ENCODE data around the gene EEF1G. TPM values are rescaled to one million over a fixed set of nuclear protein-coding genes. Genes with fewer than 3 reads are reported as not detected.

Gene EEF1G
- polyA plus RNA-seq, 5 donors: 2,119 to 2,744 (median 2,318) TPM

DNA sequence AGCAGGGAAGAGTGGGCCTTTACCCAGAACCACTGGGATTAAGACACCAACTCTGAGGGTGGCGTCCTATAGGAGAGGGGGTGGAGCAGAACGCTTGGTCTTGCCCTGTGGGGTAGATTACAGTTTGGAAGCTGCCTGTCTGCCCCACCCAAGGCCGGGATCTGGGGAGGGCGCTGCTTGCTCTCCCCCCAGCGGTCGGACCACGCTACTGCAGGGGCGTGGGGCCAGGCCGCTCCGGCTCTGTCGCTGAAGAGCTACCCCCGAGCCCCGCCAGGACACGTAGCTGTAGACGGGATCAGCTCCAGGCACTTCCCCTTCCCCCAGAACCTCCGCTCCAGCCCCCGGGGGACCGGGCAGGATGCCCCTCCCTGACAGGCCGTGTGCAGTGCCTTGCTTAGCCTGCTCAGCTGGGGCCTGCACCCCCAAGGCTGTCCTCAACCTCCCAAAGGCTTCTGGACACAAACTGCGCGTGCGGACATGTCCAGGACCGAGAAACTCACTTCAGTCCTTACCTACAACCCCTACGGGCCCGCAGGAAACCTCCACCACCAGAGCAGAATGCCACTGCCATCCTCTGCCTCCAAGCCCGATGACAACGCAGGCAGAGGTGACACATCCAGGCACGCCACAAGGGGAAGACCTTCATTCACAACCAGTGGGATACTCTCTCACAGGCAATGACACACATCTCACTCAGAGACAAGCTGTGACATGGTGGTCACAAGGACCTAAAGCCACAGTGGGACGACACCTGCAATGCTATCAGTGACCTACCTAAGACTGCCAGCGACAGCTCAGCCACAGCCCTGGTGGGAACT is 30.7 kb downstream of the EEF1G start:
- peak; percentile 75 to 78 for DNase-seq

DNA sequence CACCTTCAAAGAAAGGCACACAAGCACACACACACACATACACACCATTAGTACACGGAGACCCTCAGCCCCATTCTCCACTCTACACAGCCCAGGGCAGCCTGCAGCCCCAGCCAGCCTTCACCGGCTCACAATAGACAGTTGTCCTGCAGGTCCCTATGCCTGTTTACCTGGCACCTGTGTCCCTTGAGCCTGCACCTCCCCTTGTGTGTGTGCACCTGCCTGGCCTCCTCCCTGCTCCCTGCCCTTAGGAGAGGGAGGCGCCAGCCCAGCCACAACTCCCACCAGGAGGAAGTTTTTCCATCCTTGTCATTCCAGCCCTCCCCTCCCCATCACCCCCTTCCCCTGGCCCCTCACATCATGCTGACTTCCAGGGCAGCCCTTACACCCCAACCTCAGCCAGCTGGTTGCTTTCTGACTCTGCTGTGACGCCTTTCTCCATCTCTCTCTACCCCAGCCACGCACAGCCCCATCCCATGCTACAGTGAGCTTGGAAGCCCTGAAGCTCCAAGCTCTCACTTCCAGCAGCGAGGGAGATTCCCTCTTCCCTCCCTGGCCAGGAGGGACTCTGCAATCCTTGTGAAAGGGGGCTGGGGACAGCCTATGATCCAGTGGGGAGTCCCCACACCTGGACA is 31.5 kb downstream of the EEF1G start:
- DNase-seq: no peak

DNA sequence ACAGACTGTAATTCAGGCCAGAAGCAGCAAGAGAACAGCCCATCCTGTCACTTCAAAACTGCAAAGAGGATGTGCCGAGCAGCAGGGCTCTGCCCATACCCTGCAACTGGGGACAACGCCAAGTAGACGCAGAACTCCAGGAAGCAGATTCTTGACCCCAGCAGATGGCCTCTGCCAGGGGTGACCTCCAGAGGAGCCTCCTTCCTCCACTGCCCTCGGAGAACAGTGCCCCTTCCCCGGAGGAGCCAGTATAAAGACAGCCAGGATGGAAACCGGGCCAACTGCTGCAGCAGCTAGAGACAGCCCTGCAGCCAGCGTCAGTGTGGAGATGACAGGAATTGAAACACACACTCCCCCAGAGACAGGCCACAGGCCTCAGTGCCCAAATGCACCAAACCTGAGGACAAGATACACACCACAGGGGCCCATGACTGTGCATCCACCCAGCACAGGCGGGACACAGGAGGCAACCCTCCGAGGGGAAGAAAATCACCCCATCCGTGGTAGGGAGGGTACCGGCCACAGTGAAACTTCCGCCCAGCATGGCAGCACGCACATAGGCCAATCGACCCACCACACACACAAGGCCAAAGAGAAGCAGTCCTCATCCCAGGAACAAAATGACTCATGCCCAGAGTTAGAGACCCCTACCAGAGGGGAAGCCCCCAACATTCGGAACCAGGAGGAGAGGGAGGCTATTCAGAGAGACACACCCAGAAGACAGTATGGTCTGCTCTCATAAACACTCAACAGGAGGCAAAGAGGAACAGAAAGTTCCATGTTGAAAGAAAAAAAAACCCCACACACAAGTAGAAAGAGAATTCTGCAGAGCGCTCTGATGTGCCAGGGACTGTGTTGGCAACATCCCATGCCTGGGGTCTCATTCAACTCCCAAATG is 32.6 kb downstream of the EEF1G start:
- DNase-seq: no peak

DNA sequence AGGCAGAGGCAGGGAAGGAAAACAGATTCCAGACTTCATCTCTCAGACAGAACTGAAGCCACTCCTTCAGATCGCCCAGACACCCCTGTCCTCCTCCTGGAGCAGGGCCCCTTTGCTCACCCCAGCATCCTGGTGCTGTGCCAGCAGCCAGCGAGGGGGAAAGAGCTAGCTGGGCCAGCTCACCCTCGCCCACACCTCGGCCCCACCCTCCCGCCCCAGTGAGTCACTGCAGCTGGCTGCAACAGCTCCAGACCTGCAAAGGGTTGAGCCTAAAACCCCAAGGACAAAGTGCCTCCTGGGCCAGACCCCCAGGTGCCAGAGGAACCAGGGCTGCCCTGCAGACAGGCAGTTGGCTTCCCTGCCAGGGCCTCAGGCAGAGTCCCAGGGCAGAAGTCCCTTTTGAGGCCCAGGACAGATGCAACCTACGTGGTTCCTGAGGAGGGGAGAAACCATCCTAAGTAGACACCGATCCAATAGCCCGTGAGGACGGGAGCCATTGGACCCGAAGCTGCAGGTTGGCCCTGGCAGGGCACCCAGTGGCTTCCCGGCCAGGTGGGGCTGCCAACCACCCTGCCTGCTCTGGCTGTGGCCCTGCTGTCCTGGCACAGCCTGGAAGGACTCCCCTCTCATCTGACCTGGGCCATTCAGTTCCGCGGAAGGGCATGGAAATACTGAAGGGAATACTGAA is 34.3 kb downstream of the EEF1G start:
- DNase-seq: no peak

DNA sequence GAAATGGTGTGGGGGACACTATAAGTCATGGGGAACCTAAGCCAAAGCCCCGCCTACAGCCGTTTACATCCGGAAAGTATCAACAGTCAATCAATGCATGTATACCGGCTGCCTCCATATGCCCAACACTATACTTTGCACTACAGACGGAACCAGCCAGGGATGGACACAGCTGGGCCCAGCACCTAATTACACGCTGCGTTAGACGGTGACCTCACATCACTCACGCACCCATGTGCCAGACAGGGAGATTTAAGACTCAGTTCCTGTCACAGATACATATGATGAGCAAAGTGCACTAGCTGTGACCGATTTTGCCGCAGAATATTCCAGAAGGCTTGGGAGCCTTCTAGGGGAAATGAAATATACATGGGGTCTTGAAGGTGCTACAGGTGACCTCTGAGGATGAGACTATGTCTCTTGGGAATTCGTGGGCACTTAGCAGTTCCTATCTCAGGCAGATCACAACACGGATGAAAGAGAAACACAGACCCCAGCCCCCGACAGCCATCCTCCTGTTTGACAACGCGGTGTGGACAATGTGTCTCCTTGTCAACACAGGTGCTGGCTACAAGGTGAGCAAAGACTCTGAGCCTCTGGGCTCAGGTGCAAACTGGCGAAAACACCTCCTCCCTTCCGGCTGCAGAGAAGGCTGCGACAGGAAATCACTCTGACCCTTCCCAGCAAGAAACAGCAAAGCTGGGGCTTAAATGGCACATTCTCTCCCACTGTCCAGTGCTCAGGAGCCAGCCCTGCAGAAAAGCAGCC is 35.0 kb downstream of the EEF1G start:
- no peak for DNase-seq

DNA sequence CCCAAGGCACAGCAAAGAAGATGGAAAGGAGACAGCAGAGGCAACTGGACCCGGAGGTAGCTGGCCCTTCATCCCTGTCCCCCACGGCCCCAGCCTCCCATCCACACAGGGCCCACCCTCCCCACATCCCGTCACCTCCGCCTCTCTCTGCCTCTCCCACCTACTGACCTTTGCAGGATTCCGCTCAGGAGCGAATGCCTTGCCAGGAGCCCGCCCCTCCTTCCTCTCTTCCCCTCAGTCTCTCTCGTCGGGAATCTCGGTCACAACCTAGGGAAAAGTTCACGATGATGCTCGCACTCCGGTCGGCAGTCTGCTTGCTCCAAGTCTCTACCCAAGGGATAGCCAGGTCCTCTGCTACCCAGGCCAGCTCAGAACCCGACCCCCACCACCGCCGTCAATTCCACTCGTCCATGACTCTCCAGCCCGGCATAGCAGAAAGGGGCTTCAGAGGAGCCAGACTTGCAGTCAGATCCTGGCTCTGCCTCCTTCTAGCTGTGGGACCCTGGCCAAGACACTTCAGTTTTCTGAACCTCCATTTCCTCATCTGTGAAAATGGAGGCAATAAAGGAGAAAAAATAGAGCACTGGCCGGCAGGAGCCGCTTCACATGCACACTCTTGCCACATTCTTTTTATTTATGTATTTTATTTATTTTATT is 37.3 kb downstream of the EEF1G start:
- DNase-seq: no peak

DNA sequence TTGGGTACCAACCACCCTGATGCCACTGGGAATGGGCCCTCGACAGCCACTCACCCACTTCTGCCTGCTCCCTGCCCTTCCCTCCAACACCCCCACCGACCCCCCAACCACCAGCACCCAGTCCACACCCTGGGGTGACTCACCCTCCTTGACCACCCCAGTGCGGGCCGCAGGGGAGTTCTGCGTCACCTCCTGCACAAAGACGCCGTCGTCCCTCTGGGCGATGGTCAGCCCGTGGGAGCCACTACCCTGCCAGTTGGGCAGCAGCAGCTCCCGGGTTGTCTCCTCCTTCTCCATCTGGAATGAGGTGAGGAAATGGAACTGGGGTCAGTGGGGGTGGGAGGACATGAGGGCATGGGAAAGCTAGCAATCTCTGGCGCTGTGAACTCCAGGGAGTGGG is 37.9 kb downstream of the EEF1G start:
- DNase-seq: no peak

DNA sequence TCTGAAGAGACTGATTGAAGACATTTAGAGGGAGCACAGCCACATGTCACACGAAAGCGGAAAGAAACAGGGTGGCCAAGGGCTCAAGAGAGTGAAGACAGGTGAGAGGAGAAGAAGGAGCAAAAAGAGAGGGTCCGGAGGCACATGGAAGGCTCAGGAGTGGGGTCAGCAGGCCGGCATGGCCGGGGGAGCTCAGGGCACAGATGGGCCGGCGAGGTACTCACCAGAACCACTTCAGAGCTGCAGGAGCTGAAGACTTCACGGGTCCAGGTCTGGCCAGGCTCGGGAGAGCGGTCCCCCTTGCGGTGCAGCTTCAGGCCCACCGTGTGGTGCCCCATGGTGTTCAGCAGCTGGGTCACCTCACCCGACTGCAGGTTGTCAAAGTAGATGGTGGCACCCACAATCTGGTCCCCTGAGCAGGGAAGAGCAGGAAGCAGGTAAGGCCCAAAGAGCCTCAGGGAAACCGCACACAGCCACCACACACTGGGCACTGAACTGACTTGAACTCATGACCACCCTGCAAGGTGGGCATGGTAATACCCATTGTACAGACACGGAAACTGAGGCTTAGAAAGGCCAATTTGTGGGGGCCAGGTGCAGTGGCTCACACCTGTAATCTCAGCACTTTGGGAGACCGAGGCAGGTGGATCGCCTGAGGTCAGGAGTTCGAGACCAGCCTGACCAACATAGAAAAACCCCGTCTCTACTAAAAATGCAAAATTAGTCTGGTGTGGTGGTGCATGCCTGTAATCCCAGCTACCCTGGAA is 38.7 kb downstream of the EEF1G start:
- DNase-seq: no peak

DNA sequence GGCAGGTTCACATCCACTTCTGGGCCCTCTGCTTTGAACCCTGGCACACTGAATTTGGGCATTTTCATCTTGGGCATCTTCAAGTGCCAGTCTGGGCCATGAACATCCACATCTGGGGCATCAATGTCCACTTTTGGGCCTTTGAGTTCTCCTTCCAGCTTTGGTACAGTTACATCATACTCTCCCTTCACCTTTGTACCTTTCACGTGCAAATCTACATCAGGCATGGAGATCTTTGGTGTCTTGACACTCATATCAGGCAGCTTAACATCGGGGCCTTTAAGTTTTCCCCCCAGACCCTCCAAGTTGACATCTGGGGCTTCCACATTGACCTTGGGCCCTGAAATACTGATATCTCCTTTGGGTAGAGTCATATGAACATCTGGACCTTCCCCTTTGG is 41.6 kb downstream of the EEF1G start:
- DNase-seq: no peak

DNA sequence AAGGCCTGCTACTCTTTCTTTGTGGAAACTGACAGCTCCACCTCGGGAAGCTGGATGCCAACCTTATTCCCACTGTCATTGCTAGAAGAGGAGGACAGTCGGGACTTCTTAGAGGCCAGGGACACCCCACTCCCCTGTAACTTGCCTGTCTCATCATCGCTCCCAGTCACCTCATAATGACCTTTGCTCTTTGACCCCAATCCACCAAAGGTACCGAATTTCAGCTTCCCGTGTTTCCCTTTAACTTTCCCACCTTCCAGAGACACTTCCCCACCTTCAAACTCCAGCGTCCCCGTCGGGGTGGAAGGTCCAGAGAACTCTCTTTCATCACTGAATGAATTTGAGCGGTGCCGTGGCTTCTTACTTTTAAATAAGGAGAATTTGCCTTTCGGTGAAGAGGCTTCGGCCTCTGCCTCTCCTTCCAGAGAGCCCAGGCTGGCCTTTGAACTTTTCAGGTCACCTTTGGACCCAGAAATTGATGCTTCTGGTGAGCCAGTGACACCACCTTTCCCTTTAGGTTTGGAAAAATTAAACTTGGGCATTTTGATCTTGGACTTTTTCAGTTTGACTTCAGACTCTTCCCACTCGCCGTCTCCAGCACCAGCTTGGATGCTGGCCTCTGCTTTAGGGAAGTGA is 56.8 kb downstream of the EEF1G start:
- no peak for DNase-seq

DNA sequence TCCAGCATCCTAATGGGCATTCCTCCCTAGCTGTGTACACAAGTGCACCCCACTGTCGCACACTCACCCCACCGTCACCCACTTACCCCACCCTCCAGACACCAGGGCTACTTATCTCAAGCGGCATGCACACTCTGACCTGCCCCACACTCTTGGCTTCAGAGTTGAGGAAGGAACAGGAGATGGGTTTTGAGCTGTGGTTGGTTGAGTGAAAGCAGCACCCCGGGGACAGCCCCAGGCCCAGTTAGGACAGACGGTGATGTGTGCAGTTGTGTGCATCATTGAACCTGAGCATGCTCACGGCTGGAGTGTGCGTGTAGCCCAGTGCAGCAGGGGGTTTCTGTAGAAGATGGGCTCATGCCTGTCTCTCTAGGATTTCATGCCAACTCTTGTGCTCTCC is 59.5 kb downstream of the EEF1G start:
- no peak for DNase-seq

DNA sequence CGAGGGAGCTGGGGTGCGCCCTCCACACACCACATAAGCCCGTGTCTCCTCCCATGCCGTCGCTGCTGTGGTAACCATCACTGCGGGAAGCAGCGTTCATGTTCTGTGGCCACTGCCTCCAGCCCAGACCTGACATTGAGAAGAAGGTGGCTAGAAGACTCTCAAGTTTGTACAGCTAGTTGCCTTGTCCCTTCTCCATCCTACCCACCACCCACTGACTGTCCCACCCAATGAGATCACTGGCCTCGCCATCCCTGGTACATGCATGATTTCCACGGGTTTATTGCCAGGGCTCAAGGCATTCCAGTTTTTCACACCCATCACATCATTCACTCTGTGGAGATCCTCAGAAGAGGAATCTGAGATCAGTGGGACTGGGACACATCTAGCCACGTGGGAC is 60.1 kb downstream of the EEF1G start:
- no peak for DNase-seq

DNA sequence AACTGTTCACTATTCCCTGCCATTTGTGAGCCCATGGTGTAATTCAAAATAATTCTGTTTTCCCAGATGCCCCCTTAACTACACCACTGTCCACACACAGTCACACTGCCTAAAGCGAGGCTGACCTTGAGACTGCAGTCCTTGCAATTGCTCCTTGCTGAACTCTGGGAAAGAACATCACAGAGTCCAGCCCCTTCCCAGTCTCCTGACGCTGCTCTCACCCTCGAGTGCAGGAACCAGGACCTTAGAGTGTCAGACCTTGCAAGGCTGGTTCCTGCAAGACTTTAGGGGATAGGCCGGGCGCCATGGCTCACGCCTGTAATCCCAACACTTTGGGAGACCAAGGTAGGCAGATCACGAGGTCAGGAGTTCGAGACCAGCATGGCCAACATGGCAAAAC is 60.7 kb downstream of the EEF1G start:
- DNase-seq: no peak

Other genes starting within 250 kb of the EEF1G start
- 1 to 10 TPM; 1.9 to 3.3 (median 2.4) TPM for gene ASRGL1, start 236.4 kb downstream of the EEF1G start, polyA plus RNA-seq (ENCODE audit: insufficient read depth in 1 of 5, insufficient read length in 5 of 5, low replicate concordance in 1 of 5)
- gene SCGB1A1, start 154.9 kb downstream of the EEF1G start, polyA plus RNA-seq (ENCODE audit: insufficient read depth in 1 of 5, insufficient read length in 5 of 5, low replicate concordance in 1 of 5): 10 to 100 TPM in 4 of 5 donors, 1 to 10 TPM in 1; 3.8 to 59.5 (median 30.1) TPM
- gene AHNAK, start 27.1 kb downstream of the EEF1G start, polyA plus RNA-seq (ENCODE audit: insufficient read depth in 1 of 5, insufficient read length in 5 of 5, low replicate concordance in 1 of 5): 100 to 1,000 TPM; 154 to 240 (median 173) TPM
- gene TUT1, start 17.6 kb upstream of the EEF1G start, polyA plus RNA-seq (ENCODE audit: insufficient read depth in 1 of 5, insufficient read length in 5 of 5, low replicate concordance in 1 of 5): 10 to 100 TPM; 22.4 to 26.3 (median 25.0) TPM
- 100 to 1,000 TPM in 1 of 5 donors, 10 to 100 TPM in 4; 88.1 to 103 (median 95.4) TPM for gene MTA2, start 28.0 kb upstream of the EEF1G start, polyA plus RNA-seq (ENCODE audit: insufficient read depth in 1 of 5, insufficient read length in 5 of 5, low replicate concordance in 1 of 5)
- 10 to 100 TPM; 32.6 to 57.4 (median 49.5) TPM for gene EML3, start 38.9 kb upstream of the EEF1G start, polyA plus RNA-seq (ENCODE audit: insufficient read depth in 1 of 5, insufficient read length in 5 of 5, low replicate concordance in 1 of 5)
- 1 to 10 TPM; 3.3 to 7.5 (median 4.8) TPM for gene ROM1, start 39.4 kb upstream of the EEF1G start, polyA plus RNA-seq (ENCODE audit: insufficient read depth in 1 of 5, insufficient read length in 5 of 5, low replicate concordance in 1 of 5)
- 10 to 100 TPM; 17.4 to 39.9 (median 26.4) TPM for gene B3GAT3, start 48.1 kb upstream of the EEF1G start, polyA plus RNA-seq (ENCODE audit: insufficient read depth in 1 of 5, insufficient read length in 5 of 5, low replicate concordance in 1 of 5)
- 100 to 1,000 TPM; 288 to 339 (median 312) TPM for gene GANAB, start 72.7 kb upstream of the EEF1G start, polyA plus RNA-seq (ENCODE audit: insufficient read depth in 1 of 5, insufficient read length in 5 of 5, low replicate concordance in 1 of 5)
- gene INTS5, start 79.4 kb upstream of the EEF1G start, polyA plus RNA-seq (ENCODE audit: insufficient read depth in 1 of 5, insufficient read length in 5 of 5, low replicate concordance in 1 of 5): 10 to 100 TPM; 12.0 to 19.6 (median 14.3) TPM
- gene C11orf98, start 91.3 kb upstream of the EEF1G start, polyA plus RNA-seq (ENCODE audit: insufficient read depth in 1 of 5, insufficient read length in 5 of 5, low replicate concordance in 1 of 5): 10 to 100 TPM; 45.9 to 64.1 (median 52.8) TPM
- gene CSKMT, start 91.4 kb upstream of the EEF1G start, polyA plus RNA-seq (ENCODE audit: insufficient read depth in 1 of 5, insufficient read length in 5 of 5, low replicate concordance in 1 of 5): 1 to 10 TPM; 4.8 to 9.0 (median 7.1) TPM
- gene UQCC3, start 97.8 kb upstream of the EEF1G start, polyA plus RNA-seq (ENCODE audit: insufficient read depth in 1 of 5, insufficient read length in 5 of 5, low replicate concordance in 1 of 5): 10 to 100 TPM in 1 of 5 donors, 1 to 10 TPM in 4; 5.0 to 10.8 (median 6.7) TPM
- 1 to 10 TPM; 4.9 to 9.5 (median 8.8) TPM for gene LBHD1, start 98.4 kb upstream of the EEF1G start, polyA plus RNA-seq (ENCODE audit: insufficient read depth in 1 of 5, insufficient read length in 5 of 5, low replicate concordance in 1 of 5)
- gene UBXN1, start 105.2 kb upstream of the EEF1G start, polyA plus RNA-seq (ENCODE audit: insufficient read depth in 1 of 5, insufficient read length in 5 of 5, low replicate concordance in 1 of 5): 100 to 1,000 TPM; 132 to 176 (median 145) TPM
- gene LRRN4CL, start 115.6 kb upstream of the EEF1G start, polyA plus RNA-seq (ENCODE audit: insufficient read depth in 1 of 5, insufficient read length in 5 of 5, low replicate concordance in 1 of 5): 1 to 10 TPM in 1 of 5 donors, under 1 TPM in 4; 0.37 to 1.3 (median 0.55) TPM
- gene BSCL2, start 133.5 kb upstream of the EEF1G start, polyA plus RNA-seq (ENCODE audit: insufficient read depth in 1 of 5, insufficient read length in 5 of 5, low replicate concordance in 1 of 5): 10 to 100 TPM; 38.0 to 50.3 (median 45.9) TPM
- gene GNG3, start 133.8 kb upstream of the EEF1G start, polyA plus RNA-seq (ENCODE audit: insufficient read depth in 1 of 5, insufficient read length in 5 of 5, low replicate concordance in 1 of 5): 1 to 10 TPM in 4 of 5 donors, under 1 TPM in 1; 0.73 to 1.7 (median 1.5) TPM
- 10 to 100 TPM; 73.0 to 85.8 (median 81.9) TPM for gene HNRNPUL2, start 153.6 kb upstream of the EEF1G start, polyA plus RNA-seq (ENCODE audit: insufficient read depth in 1 of 5, insufficient read length in 5 of 5, low replicate concordance in 1 of 5)
- 10 to 100 TPM; 36.1 to 47.0 (median 37.1) TPM for gene TTC9C, start 154.6 kb upstream of the EEF1G start, polyA plus RNA-seq (ENCODE audit: insufficient read depth in 1 of 5, insufficient read length in 5 of 5, low replicate concordance in 1 of 5)
- 1 to 10 TPM; 5.6 to 9.6 (median 7.0) TPM for gene ZBTB3, start 180.3 kb upstream of the EEF1G start, polyA plus RNA-seq (ENCODE audit: insufficient read depth in 1 of 5, insufficient read length in 5 of 5, low replicate concordance in 1 of 5)
- gene POLR2G, start 187.7 kb upstream of the EEF1G start, polyA plus RNA-seq (ENCODE audit: insufficient read depth in 1 of 5, insufficient read length in 5 of 5, low replicate concordance in 1 of 5): 100 to 1,000 TPM; 136 to 186 (median 153) TPM
- gene TAF6L, start 197.5 kb upstream of the EEF1G start, polyA plus RNA-seq (ENCODE audit: insufficient read depth in 1 of 5, insufficient read length in 5 of 5, low replicate concordance in 1 of 5): 10 to 100 TPM; 23.5 to 30.7 (median 25.7) TPM
- 10 to 100 TPM; 48.2 to 59.9 (median 51.2) TPM for gene TMEM179B, start 213.5 kb upstream of the EEF1G start, polyA plus RNA-seq (ENCODE audit: insufficient read depth in 1 of 5, insufficient read length in 5 of 5, low replicate concordance in 1 of 5)
- 10 to 100 TPM; 18.8 to 28.1 (median 21.0) TPM for gene TMEM223, start 218.1 kb upstream of the EEF1G start, polyA plus RNA-seq (ENCODE audit: insufficient read depth in 1 of 5, insufficient read length in 5 of 5, low replicate concordance in 1 of 5)
- gene NXF1, start 231.5 kb upstream of the EEF1G start, polyA plus RNA-seq (ENCODE audit: insufficient read depth in 1 of 5, insufficient read length in 5 of 5, low replicate concordance in 1 of 5): 100 to 1,000 TPM; 111 to 162 (median 134) TPM